Upper lobe of left lung (tissue), 4 donors: ENCODE data around the gene CFAP100.

ENCODE experiments used
- EP300 ChIP-seq, 4 donors: sonication (generic); formaldehyde crosslinking; IDR thresholded peaks; one replicate each; pipeline ENCODE4 v1.5.1; 2017; ENCODE audit warnings: antibody characterized with exemption in 4 of 4, control low read depth in 2 of 4
- POLR2AphosphoS5 ChIP-seq, 2 donors: sonication (generic); formaldehyde crosslinking; IDR thresholded peaks; one replicate each; pipeline ENCODE4 v1.5.1; 2017; ENCODE audit warnings: antibody characterized with exemption in 2 of 2
- TF ChIP-seq, protein P1 (sequence below), 6 experiments: fragments of 450-650 bp in 4 of 6; fragments of 200-600 bp in 2 of 6; sonication (generic) in 2 of 6; IDR thresholded peaks; one replicate each; pipeline ENCODE4 v1.5.1; 2016 to 2019; ENCODE audit warnings: antibody characterized with exemption in 6 of 6

GRCh38 chr3:126446791-126447190 lies 52.1 kb downstream of the CFAP100 start:
- TF ChIP-seq, protein P1, sequence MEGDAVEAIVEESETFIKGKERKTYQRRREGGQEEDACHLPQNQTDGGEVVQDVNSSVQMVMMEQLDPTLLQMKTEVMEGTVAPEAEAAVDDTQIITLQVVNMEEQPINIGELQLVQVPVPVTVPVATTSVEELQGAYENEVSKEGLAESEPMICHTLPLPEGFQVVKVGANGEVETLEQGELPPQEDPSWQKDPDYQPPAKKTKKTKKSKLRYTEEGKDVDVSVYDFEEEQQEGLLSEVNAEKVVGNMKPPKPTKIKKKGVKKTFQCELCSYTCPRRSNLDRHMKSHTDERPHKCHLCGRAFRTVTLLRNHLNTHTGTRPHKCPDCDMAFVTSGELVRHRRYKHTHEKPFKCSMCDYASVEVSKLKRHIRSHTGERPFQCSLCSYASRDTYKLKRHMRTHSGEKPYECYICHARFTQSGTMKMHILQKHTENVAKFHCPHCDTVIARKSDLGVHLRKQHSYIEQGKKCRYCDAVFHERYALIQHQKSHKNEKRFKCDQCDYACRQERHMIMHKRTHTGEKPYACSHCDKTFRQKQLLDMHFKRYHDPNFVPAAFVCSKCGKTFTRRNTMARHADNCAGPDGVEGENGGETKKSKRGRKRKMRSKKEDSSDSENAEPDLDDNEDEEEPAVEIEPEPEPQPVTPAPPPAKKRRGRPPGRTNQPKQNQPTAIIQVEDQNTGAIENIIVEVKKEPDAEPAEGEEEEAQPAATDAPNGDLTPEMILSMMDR (IDR thresholded peaks at IDR 0.05): no peak
- no peak for TF ChIP-seq POLR2AphosphoS5 (IDR thresholded peaks at IDR 0.05)
- no peak for TF ChIP-seq EP300 (IDR thresholded peaks at IDR 0.05)
